ENCODE data around the gene VWA3A.

DNA sequence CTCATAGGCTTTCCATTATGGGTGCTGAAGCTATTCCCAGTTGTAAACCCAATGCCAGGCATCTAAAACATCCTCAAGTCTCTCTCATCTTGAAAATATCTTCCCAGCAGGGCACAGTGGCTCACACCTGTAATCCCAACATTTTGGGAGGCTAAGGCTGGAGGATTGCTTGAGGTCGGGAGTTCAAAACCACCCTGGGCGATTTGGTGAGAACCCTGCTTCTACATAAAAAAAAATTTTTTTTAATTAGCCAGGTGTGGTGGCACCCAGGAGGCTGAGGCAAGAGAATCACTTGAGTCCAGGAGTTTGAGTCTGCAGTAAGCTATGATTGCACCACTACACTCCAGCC lies 100.7 kb downstream of the VWA3A start:
- TF ChIP-seq, protein P1, sequence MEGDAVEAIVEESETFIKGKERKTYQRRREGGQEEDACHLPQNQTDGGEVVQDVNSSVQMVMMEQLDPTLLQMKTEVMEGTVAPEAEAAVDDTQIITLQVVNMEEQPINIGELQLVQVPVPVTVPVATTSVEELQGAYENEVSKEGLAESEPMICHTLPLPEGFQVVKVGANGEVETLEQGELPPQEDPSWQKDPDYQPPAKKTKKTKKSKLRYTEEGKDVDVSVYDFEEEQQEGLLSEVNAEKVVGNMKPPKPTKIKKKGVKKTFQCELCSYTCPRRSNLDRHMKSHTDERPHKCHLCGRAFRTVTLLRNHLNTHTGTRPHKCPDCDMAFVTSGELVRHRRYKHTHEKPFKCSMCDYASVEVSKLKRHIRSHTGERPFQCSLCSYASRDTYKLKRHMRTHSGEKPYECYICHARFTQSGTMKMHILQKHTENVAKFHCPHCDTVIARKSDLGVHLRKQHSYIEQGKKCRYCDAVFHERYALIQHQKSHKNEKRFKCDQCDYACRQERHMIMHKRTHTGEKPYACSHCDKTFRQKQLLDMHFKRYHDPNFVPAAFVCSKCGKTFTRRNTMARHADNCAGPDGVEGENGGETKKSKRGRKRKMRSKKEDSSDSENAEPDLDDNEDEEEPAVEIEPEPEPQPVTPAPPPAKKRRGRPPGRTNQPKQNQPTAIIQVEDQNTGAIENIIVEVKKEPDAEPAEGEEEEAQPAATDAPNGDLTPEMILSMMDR (IDR thresholded peaks at IDR 0.05) = no peak
- no peak for TF ChIP-seq POLR2A (IDR thresholded peaks at IDR 0.05)

All from breast epithelium (tissue), 3 donors.